Chondrocyte (in vitro differentiated cells): Measurements from ENCODE around the gene TGM3. TPM values are rescaled to one million over a fixed set of nuclear protein-coding genes. Genes with fewer than 3 reads are reported as not detected.

Experiments
- DNase-seq: peaks from one replicate; pipeline ENCODE4 v3.0.0; 2021; ENCODE audit warnings: mixed read lengths, low spot score
- H3K27ac Mint-ChIP-seq: one replicate; pipeline ENCODE4 v1.8.0; 2021; ENCODE audit warnings: mild to moderate bottlenecking, moderate library complexity, mixed read lengths; ENCODE audit not compliant: unreplicated experiment
- H3K27me3 Mint-ChIP-seq: 2 replicates; pipeline ENCODE4 v1.8.0; 2021; ENCODE audit warnings: low read depth, mixed read lengths
- H3K36me3 Mint-ChIP-seq: 2 replicates; pipeline ENCODE4 v1.8.0; 2021; ENCODE audit warnings: low read depth, mixed read lengths
- H3K4me1 Mint-ChIP-seq: 2 replicates; pipeline ENCODE4 v1.8.0; 2021; ENCODE audit warnings: low read depth, mild to moderate bottlenecking, mixed read lengths
- H3K4me3 Mint-ChIP-seq: one replicate; pipeline ENCODE4 v1.8.0; 2021; ENCODE audit warnings: mild to moderate bottlenecking, moderate library complexity, mixed read lengths; ENCODE audit not compliant: unreplicated experiment
- H3K9me3 Mint-ChIP-seq: 2 replicates; pipeline ENCODE4 v1.8.0; 2021; ENCODE audit warnings: low read depth, mixed read lengths
- total RNA-seq: library from RNA; stranded (reverse); gene quantifications from 3 replicates; pipeline ENCODE4 v1.2.1, GENCODE V29; 2021
- TF ChIP-seq, protein P1 (sequence below): fragments of 200-600 bp; sonication (generic); IDR thresholded peaks from 2 replicates; pipeline ENCODE4 v1.5.0; 2021; ENCODE audit warnings: antibody characterized with exemption, mild to moderate bottlenecking, moderate library complexity

The TGM3 gene
- total RNA-seq, 1 donor from 2014 or later: not detected

DNA sequence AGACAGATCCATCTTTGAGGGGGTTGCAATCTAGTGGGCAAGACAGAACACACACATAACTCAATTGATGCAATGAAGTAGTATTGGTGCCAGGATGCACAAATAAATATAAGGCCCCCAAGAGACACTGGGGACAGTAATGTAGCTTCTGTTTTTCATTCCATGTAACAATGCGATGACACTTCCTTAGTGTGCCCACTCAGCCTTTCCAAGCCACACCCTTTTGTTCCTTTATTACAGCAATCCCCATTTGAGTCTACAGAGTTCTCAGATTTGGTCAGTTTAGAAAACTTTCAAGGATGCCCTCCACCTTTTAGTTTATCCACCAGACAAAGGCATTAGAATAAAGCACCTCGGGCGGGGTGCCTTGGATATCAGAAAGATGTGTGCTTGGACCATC is 15.5 kb downstream of the TGM3 start:
- Mint-ChIP-seq H3K27me3 (no peaks in the 10 kb centered on the region), H3K9me3 (no peaks in the 10 kb centered on the region), H3K36me3 (no peaks in the 10 kb centered on the region), H3K4me3 (no peak overlapping the region), H3K27ac (no peak overlapping the region), H3K4me1 (no peaks in the 10 kb centered on the region)
- DNase-seq: no peak
- TF ChIP-seq, protein P1, sequence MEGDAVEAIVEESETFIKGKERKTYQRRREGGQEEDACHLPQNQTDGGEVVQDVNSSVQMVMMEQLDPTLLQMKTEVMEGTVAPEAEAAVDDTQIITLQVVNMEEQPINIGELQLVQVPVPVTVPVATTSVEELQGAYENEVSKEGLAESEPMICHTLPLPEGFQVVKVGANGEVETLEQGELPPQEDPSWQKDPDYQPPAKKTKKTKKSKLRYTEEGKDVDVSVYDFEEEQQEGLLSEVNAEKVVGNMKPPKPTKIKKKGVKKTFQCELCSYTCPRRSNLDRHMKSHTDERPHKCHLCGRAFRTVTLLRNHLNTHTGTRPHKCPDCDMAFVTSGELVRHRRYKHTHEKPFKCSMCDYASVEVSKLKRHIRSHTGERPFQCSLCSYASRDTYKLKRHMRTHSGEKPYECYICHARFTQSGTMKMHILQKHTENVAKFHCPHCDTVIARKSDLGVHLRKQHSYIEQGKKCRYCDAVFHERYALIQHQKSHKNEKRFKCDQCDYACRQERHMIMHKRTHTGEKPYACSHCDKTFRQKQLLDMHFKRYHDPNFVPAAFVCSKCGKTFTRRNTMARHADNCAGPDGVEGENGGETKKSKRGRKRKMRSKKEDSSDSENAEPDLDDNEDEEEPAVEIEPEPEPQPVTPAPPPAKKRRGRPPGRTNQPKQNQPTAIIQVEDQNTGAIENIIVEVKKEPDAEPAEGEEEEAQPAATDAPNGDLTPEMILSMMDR: no peak

DNA sequence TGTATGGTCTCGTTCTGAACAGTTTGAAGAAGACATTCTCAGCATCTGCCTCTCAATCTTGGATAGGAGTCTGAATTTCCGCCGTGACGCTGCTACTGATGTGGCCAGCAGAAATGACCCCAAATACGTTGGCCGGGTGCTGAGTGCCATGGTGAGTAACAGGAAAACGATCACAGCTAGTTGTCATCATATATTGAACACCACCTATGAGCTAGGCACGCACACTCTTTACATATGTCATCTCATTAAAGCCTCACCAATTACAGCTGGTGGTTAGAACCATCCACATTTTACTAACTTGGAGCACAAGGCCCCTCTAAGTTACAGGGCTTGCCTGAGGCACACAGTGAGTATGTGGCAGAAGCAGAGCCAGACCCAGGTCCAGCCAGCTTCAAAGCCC is 17.1 kb downstream of the TGM3 start:
- Mint-ChIP-seq H3K4me3 (no peak overlapping the region), H3K9me3 (no peaks in the 10 kb centered on the region), H3K4me1 (no peaks in the 10 kb centered on the region), H3K27ac (no peak overlapping the region), H3K27me3 (no peaks in the 10 kb centered on the region), H3K36me3 (no peaks in the 10 kb centered on the region)
- DNase-seq: no peak
- TF ChIP-seq, protein P1: no peak

DNA sequence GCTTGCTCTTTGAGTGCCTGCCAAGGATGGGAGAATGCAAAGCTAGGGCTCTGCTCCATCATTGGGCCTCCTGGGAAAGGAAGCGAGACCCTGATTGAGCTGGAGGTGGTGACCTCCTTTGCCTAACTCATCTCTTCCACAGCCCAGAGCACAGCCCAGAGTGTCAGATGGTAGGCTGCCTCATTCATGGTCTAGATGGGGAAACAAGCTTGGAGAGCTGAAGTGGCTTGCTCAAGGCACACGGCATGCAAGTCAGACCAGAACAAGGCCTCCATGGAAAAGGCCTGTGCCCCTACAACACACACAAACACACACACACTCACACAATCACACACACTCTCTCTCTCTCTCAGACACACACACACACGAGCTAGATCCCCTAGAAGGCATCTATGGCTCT is 17.5 kb downstream of the TGM3 start:
- DNase-seq: peak; percentile 19
- H3K9me3 Mint-ChIP-seq: no peaks in the 10 kb centered on the region

DNA sequence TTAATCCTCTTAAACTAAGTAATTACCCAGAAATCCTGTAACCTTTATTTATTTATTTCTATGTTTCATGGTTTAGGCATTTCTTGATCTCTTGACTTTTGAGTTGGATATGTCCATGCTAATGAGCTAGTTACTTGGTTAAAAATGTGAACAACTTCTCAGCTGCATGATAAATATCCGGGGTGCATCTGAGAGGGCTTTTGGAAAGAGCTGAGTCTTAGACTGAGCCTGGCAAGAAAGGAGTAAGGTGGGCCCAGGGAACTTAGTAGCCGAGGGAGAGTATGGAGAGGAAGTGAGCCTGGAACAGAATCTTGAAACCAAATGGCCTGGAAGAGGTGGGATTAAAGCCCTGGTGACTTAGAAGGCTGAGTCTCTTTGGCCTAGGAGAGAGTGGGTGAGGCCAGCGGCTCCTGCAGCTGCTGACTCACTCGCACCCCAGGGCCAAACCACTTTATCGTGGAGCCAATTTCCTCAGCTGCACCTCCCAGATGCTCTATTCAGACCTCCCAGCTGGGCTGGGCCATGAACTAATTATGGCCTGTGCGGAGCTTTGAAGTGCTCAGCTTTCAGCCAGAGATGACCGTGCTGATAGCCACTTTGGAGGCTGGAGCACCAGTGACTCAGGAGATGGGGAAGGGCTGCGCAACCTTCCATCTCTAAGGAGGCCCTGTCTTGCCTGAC is 19.1 kb downstream of the TGM3 start:
- Mint-ChIP-seq H3K9me3 (no peaks in the 10 kb centered on the region), H3K27ac (no peak overlapping the region), H3K4me3 (no peak overlapping the region), H3K36me3 (no peaks in the 10 kb centered on the region), H3K4me1 (no peaks in the 10 kb centered on the region), H3K27me3 (peaks cover 5% of the 10 kb centered on the region)
- DNase-seq: peak; percentile 40
- TF ChIP-seq, protein P1: no peak

More for the DNA sequence above, 17.5 kb downstream of the TGM3 start:
- TF ChIP-seq, protein P1: no peak
- Mint-ChIP-seq H3K27me3 (no peaks in the 10 kb centered on the region), H3K4me3 (no peak overlapping the region), H3K36me3 (no peaks in the 10 kb centered on the region), H3K4me1 (no peaks in the 10 kb centered on the region), H3K27ac (no peak overlapping the region)

DNA sequence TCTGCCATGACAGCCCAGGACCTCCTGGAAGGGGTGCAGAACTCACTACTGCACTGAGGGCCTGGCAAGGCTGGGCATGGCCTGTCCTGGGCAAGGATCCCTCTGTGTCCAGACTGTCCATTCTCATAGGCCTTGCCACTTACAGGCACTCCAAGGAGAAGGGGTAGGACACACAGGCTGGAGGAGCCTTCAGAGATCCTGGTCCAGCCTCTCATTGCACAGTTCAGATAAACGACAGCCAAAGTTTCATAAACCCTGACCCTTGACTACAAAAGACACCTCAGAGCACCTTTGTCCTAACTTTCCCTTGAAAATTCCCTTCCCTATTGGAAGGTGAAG is 19.6 kb downstream of the TGM3 start:
- H3K4me3 Mint-ChIP-seq: no peak overlapping the region
- no peak overlapping the region for H3K27ac Mint-ChIP-seq
- H3K4me1 Mint-ChIP-seq: no peaks in the 10 kb centered on the region
- no peaks in the 10 kb centered on the region for H3K9me3 Mint-ChIP-seq
- TF ChIP-seq, protein P1: no peak
- H3K27me3 Mint-ChIP-seq: peaks cover 5% of the 10 kb centered on the region
- no peak for DNase-seq
- no peaks in the 10 kb centered on the region for H3K36me3 Mint-ChIP-seq
